K562 (cell line): ENCODE data around the gene IFI30.

ENCODE experiments used
- SREBF2 ChIP-seq: sonication (generic); formaldehyde crosslinking; IDR thresholded peaks from 2 replicates; pipeline ENCODE4 v1.4.0; 2020; ENCODE audit warnings: mild to moderate bottlenecking, missing genetic modification reagents
- TAF1 ChIP-seq: IDR thresholded peaks from 2 replicates; pipeline ENCODE4 v1.6.1; 2011; ENCODE audit warnings: mild to moderate bottlenecking, low read length, moderate library complexity; ENCODE audit not compliant: insufficient read depth, control insufficient read depth, severe bottlenecking; ENCODE audit errors: extremely low read depth
- YBX1 ChIP-seq: fragments of 450-650 bp; IDR thresholded peaks from 2 replicates; pipeline ENCODE4 v1.7.1; 2016; ENCODE audit warnings: mild to moderate bottlenecking
- ZZZ3 ChIP-seq: fragments of 450-650 bp; IDR thresholded peaks from 2 replicates; pipeline ENCODE4 v1.6.1; 2016; ENCODE audit warnings: antibody characterized with exemption, mild to moderate bottlenecking, moderate library complexity
- TF ChIP-seq, protein P1 (sequence below): fragments of 450-650 bp; IDR thresholded peaks from 2 replicates; pipeline ENCODE4 v1.6.1; 2016
- TF ChIP-seq, protein P2 (sequence below): fragments of 450-650 bp; IDR thresholded peaks from 2 replicates; pipeline ENCODE4 v1.6.1; 2016; ENCODE audit warnings: mild to moderate bottlenecking, moderate library complexity
- TF ChIP-seq, protein P3 (sequence below): sonication (generic); formaldehyde crosslinking; IDR thresholded peaks from 2 replicates; pipeline ENCODE4 v1.8.1; 2022; ENCODE audit warnings: missing genetic modification reagents
- TF ChIP-seq, protein P4 (sequence below): fragments of 450-650 bp; formaldehyde crosslinking; IDR thresholded peaks from 2 replicates; pipeline ENCODE4 v1.4.0; 2020; ENCODE audit warnings: mild to moderate bottlenecking, moderate library complexity

DNA sequence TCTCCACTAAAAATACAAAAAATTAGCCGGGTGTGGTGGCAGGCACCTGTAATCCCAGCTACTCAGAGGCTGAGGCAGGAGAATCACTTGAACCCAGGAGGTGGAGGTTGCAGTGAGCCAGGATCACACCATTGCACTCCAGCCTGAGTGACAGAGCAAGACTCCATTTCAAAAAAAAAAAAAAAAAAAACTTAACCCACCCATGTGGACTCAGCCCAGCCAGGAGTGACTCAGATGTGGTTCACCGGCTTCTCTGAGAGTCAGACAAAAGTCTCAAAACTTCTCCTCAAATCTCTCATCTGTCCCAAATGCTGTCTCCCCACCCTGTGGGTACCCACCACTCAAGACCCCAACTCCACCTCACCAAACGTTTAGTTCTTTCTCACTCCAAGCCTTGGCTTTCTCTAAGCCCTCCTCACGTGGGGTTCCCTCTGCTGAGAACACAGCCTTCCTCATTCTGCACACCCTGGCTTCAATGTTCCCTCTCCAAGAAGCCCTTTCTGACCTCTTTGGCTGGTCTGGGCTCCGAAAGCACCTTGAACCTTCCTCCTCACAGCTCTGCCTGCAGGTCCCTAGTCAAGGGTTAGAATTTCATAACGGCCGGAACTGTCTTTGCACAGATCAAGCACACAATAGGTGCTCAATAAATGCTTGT is 41.3 kb downstream of the IFI30 start:
- TF ChIP-seq, protein P1, sequence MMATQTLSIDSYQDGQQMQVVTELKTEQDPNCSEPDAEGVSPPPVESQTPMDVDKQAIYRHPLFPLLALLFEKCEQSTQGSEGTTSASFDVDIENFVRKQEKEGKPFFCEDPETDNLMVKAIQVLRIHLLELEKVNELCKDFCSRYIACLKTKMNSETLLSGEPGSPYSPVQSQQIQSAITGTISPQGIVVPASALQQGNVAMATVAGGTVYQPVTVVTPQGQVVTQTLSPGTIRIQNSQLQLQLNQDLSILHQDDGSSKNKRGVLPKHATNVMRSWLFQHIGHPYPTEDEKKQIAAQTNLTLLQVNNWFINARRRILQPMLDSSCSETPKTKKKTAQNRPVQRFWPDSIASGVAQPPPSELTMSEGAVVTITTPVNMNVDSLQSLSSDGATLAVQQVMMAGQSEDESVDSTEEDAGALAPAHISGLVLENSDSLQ = peak; percentile 84
- TF ChIP-seq SREBF2 (CRISPR knock-in tag) = no peak
- TF ChIP-seq, protein P2, sequence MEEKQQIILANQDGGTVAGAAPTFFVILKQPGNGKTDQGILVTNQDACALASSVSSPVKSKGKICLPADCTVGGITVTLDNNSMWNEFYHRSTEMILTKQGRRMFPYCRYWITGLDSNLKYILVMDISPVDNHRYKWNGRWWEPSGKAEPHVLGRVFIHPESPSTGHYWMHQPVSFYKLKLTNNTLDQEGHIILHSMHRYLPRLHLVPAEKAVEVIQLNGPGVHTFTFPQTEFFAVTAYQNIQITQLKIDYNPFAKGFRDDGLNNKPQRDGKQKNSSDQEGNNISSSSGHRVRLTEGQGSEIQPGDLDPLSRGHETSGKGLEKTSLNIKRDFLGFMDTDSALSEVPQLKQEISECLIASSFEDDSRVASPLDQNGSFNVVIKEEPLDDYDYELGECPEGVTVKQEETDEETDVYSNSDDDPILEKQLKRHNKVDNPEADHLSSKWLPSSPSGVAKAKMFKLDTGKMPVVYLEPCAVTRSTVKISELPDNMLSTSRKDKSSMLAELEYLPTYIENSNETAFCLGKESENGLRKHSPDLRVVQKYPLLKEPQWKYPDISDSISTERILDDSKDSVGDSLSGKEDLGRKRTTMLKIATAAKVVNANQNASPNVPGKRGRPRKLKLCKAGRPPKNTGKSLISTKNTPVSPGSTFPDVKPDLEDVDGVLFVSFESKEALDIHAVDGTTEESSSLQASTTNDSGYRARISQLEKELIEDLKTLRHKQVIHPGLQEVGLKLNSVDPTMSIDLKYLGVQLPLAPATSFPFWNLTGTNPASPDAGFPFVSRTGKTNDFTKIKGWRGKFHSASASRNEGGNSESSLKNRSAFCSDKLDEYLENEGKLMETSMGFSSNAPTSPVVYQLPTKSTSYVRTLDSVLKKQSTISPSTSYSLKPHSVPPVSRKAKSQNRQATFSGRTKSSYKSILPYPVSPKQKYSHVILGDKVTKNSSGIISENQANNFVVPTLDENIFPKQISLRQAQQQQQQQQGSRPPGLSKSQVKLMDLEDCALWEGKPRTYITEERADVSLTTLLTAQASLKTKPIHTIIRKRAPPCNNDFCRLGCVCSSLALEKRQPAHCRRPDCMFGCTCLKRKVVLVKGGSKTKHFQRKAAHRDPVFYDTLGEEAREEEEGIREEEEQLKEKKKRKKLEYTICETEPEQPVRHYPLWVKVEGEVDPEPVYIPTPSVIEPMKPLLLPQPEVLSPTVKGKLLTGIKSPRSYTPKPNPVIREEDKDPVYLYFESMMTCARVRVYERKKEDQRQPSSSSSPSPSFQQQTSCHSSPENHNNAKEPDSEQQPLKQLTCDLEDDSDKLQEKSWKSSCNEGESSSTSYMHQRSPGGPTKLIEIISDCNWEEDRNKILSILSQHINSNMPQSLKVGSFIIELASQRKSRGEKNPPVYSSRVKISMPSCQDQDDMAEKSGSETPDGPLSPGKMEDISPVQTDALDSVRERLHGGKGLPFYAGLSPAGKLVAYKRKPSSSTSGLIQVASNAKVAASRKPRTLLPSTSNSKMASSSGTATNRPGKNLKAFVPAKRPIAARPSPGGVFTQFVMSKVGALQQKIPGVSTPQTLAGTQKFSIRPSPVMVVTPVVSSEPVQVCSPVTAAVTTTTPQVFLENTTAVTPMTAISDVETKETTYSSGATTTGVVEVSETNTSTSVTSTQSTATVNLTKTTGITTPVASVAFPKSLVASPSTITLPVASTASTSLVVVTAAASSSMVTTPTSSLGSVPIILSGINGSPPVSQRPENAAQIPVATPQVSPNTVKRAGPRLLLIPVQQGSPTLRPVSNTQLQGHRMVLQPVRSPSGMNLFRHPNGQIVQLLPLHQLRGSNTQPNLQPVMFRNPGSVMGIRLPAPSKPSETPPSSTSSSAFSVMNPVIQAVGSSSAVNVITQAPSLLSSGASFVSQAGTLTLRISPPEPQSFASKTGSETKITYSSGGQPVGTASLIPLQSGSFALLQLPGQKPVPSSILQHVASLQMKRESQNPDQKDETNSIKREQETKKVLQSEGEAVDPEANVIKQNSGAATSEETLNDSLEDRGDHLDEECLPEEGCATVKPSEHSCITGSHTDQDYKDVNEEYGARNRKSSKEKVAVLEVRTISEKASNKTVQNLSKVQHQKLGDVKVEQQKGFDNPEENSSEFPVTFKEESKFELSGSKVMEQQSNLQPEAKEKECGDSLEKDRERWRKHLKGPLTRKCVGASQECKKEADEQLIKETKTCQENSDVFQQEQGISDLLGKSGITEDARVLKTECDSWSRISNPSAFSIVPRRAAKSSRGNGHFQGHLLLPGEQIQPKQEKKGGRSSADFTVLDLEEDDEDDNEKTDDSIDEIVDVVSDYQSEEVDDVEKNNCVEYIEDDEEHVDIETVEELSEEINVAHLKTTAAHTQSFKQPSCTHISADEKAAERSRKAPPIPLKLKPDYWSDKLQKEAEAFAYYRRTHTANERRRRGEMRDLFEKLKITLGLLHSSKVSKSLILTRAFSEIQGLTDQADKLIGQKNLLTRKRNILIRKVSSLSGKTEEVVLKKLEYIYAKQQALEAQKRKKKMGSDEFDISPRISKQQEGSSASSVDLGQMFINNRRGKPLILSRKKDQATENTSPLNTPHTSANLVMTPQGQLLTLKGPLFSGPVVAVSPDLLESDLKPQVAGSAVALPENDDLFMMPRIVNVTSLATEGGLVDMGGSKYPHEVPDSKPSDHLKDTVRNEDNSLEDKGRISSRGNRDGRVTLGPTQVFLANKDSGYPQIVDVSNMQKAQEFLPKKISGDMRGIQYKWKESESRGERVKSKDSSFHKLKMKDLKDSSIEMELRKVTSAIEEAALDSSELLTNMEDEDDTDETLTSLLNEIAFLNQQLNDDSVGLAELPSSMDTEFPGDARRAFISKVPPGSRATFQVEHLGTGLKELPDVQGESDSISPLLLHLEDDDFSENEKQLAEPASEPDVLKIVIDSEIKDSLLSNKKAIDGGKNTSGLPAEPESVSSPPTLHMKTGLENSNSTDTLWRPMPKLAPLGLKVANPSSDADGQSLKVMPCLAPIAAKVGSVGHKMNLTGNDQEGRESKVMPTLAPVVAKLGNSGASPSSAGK = no peak
- no peak for TF ChIP-seq ZZZ3
- TF ChIP-seq TAF1 = no peak
- TF ChIP-seq YBX1 = no peak
- TF ChIP-seq, protein P3, sequence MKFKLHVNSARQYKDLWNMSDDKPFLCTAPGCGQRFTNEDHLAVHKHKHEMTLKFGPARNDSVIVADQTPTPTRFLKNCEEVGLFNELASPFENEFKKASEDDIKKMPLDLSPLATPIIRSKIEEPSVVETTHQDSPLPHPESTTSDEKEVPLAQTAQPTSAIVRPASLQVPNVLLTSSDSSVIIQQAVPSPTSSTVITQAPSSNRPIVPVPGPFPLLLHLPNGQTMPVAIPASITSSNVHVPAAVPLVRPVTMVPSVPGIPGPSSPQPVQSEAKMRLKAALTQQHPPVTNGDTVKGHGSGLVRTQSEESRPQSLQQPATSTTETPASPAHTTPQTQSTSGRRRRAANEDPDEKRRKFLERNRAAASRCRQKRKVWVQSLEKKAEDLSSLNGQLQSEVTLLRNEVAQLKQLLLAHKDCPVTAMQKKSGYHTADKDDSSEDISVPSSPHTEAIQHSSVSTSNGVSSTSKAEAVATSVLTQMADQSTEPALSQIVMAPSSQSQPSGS (CRISPR knock-in tag) = no peak
- TF ChIP-seq, protein P4, sequence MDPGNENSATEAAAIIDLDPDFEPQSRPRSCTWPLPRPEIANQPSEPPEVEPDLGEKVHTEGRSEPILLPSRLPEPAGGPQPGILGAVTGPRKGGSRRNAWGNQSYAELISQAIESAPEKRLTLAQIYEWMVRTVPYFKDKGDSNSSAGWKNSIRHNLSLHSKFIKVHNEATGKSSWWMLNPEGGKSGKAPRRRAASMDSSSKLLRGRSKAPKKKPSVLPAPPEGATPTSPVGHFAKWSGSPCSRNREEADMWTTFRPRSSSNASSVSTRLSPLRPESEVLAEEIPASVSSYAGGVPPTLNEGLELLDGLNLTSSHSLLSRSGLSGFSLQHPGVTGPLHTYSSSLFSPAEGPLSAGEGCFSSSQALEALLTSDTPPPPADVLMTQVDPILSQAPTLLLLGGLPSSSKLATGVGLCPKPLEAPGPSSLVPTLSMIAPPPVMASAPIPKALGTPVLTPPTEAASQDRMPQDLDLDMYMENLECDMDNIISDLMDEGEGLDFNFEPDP (CRISPR knock-in tag) = no peak
